Measurements from ENCODE around the gene GP9.

The GP9 gene

DNA sequence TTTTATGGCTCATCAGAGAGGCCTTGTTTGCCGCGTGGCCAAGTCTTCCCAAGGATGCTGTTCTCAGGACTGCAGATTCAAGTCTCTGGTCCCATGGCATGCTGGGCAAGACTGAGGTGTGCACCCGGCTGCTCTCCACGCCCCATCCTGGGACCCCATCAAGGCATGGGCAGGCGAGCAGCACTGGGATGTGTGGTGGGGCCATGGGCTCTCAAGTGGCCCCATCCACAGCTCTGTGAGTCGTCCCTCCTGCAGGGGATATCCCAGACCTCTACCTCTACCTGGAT lies 13.1 kb upstream of the GP9 start:
- TF ChIP-seq, protein P1, sequence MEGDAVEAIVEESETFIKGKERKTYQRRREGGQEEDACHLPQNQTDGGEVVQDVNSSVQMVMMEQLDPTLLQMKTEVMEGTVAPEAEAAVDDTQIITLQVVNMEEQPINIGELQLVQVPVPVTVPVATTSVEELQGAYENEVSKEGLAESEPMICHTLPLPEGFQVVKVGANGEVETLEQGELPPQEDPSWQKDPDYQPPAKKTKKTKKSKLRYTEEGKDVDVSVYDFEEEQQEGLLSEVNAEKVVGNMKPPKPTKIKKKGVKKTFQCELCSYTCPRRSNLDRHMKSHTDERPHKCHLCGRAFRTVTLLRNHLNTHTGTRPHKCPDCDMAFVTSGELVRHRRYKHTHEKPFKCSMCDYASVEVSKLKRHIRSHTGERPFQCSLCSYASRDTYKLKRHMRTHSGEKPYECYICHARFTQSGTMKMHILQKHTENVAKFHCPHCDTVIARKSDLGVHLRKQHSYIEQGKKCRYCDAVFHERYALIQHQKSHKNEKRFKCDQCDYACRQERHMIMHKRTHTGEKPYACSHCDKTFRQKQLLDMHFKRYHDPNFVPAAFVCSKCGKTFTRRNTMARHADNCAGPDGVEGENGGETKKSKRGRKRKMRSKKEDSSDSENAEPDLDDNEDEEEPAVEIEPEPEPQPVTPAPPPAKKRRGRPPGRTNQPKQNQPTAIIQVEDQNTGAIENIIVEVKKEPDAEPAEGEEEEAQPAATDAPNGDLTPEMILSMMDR (IDR thresholded peaks at IDR 0.05; ENCODE audit: insufficient read depth, low read depth, low read length, missing control alignments): no peak
- no peak overlapping the region for H3K4me3 ChIP-seq (ENCODE audit: low read length)
- no peak for DNase-seq (ENCODE audit: low read depth)

DNA sequence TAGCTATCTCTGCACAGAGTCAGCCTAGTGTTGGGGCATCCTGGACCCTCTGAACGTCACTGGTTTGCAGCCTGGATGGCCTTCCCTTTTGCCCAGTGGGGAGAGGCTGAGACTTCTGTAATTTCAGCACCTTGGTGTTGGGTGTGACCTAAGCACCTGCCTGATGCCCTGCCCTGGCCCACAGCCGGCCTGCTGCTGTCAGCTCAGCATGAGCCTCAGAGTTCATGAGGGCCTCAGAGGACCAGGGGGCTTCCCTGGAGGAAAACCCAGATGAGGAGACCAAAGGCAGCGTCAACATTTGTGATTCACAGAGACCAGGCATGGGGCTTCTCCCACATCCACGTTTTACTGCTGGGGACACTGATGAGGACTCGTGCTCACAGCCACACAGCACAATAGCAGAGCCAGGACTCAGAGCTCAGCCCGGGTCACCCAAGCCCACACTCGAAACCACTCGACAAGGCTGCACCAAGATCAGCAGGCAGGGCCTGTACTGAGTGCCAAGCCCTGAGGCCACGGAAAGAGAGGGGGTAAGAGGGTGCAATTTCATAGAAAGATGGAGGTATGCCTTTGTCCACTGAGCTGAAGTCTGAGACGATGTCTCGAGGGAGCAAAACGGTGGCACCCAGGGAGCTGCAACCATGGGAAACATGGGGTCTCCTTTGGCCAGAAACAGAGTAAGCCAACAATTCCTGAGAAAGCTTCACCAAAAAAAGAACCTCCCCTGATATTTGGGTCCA lies 9.9 kb upstream of the GP9 start:
- TF ChIP-seq, protein P1 (IDR thresholded peaks at IDR 0.05; ENCODE audit: insufficient read depth, low read depth, low read length, missing control alignments): no peak
- DNase-seq (ENCODE audit: low read depth): no peak

DNA sequence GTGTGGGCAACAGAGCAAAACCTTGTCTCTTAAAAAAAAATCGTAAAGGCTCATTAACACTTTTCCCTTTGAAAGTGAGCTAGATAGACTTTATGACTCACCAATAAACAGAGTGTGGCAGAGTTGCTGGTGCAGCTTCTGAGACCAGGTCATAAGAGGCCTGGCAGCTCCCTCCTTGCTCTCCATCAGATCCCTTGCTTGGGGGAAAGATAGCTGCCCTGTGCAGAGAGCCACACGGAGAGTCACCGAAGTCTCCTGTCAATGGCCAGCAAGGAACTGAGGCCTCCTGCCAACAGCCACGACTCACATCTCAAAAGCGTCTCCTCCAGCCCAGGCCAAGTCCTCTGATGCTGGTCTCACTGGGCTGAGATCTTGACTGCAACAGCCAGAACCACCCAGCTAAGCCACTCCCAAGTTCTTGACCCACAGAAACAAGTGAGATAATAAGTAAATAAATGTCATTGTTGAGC lies 8.7 kb upstream of the GP9 start:
- H3K4me3 ChIP-seq (ENCODE audit: low read length): no peak overlapping the region
- TF ChIP-seq, protein P1 (IDR thresholded peaks at IDR 0.05; ENCODE audit: insufficient read depth, low read depth, low read length, missing control alignments): no peak
- DNase-seq (ENCODE audit: low read depth): peak; percentile 19

More for the DNA sequence above, 9.9 kb upstream of the GP9 start:
- H3K4me3 ChIP-seq (ENCODE audit: low read length): no peak overlapping the region

DNA sequence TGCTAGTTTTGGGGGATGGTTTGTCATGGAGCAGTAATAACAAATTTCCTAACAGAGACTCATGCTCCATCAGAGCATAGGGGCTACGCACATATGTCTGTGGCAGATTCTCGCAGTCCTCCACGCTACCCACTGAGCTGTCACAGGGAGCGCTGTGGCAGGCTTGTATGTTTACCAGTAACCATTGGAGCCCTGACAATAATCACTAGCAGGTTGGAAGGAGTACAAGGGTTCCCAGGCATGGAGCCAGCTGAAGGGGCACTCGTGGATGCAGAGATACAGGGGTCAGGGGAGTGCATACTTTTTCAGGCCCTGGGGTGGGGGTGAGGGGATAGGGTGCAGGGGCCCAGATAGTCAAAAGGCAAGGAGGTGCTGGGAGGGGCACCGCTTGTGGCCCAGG lies 7.9 kb upstream of the GP9 start:
- TF ChIP-seq, protein P1 (IDR thresholded peaks at IDR 0.05; ENCODE audit: insufficient read depth, low read depth, low read length, missing control alignments): no peak
- H3K4me3 ChIP-seq (ENCODE audit: low read length): no peak overlapping the region
- DNase-seq (ENCODE audit: low read depth): no peak

DNA sequence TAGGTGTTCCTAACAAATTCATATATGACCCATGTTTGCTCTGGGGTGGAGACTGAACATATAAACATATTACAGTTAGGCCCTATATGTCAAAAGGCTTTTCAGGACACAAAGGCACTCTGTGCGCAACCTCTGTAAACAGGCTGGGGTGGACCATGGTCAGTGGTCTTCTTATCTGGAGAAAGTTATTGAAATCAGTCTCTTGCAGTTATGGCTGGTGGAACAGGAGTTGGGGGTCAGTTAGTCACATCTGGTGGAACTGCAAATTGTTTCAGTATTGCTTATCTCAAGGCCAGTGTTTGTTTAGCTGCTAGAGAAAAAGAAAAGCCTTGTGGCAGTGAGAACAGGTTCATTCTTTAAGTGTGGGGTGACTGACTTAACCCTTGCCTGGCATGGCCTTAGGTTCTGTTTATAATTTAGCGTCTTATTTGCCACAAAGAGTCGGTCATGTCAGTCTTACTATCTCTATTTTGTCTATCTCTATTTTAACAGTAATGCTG lies 5.9 kb upstream of the GP9 start:
- DNase-seq (ENCODE audit: low read depth): no peak
- H3K4me3 ChIP-seq (ENCODE audit: low read length): no peak overlapping the region
- TF ChIP-seq, protein P1 (IDR thresholded peaks at IDR 0.05; ENCODE audit: insufficient read depth, low read depth, low read length, missing control alignments): no peak

DNA sequence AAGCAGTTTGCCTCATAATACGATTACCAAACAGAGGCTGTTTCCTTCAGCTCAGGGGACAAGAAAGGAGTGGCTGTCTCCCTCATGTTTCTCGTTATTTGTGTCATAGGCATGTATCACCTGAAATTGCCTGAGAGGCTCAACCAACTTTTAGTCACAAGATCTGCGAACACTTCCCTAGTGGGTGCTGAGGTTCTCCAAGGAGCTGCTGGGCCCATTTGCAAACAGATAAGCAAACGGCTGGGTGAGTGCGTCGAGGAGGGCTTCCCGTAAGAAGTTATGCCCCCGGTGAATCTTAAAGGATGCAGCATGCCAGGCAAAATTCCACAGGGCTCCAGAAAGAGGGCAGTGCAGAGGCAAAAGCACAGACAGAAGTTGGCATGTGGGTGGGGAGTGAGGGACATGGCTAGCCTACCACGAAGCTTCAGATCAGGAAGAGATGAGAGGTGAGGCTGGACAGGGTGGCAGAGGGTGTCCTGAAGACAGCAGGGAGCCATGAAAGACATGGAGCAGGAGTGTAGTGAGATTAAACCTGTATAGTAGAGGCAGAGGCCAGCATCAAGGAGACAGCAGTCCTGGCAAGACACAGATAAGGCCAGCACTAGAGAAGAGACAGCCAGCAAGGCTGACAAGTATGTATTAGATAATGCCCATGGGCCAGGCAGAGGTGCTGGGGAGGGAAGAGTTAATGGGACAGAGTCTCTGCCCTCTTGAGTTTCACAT lies 4.0 kb upstream of the GP9 start:
- no peak overlapping the region for H3K4me3 ChIP-seq (ENCODE audit: low read length)
- no peak for DNase-seq (ENCODE audit: low read depth)
- TF ChIP-seq, protein P1 (IDR thresholded peaks at IDR 0.05; ENCODE audit: insufficient read depth, low read depth, low read length, missing control alignments): peak; percentile 11
